ENCODE measurements around the gene CTU2. TPM values are rescaled to one million over a fixed set of nuclear protein-coding genes. Genes with fewer than 3 reads are reported as not detected.

Gene CTU2
- total RNA-seq, 2 donors from 2014 or later, result 15.0 to 19.1 TPM

DNA sequence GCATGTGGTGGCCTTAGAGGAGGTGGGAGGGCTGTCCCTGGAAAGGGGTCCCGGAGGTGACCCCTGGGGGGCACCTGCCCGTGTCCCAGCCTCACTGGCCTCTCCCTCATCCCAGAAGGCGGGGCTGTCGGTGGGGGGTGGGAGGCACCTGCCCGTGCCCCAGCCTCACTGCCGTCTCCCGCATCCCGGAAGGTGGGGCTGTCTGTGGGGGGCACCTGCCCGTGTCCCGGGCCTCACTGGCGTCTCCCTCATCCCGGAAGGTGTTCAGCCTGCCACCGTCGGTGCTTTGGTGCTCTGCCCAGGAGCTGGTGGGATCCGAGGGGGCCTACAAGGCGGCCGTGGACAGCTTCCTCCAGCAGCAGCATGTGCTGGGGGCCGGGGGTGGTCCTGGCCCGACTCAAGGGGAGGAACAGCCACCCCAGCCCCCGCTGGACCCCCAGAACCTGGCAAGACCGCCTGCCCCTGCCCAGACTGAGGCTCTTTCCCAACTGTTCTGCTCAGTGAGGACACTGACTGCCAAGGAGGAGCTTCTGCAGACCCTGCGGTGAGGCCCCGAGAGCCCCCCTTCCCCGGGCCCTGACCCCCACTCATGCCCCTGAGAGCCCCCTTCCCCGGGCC, 6.2 kb downstream of the CTU2 start:
- Histone ChIP-seq H3K27me3 (replicated peaks; ENCODE audit: insufficient read depth) (no peaks in the 10 kb centered on the region), H3K27ac (no peak overlapping the region), H3K4me1 (replicated peaks) (no peaks in the 10 kb centered on the region), H3K36me3 (peaks cover 6 to 30% of the 10 kb centered on the region in 2 donors), H3K4me3 (no peak overlapping the region), H3K9me3 (no peaks in the 10 kb centered on the region)
- intact Hi-C loops (cut with DNase I), result no loop called here
- DNase-seq (ENCODE audit: low spot score), result no peak
- WGBS, result 74% methylated on average over 21 of the region's 25 CpGs
- no peak for TF ChIP-seq POLR2A (IDR thresholded peaks at IDR 0.05)
- no peak for TF ChIP-seq POLR2AphosphoS5 (IDR thresholded peaks at IDR 0.05)
- TF ChIP-seq, protein P1, sequence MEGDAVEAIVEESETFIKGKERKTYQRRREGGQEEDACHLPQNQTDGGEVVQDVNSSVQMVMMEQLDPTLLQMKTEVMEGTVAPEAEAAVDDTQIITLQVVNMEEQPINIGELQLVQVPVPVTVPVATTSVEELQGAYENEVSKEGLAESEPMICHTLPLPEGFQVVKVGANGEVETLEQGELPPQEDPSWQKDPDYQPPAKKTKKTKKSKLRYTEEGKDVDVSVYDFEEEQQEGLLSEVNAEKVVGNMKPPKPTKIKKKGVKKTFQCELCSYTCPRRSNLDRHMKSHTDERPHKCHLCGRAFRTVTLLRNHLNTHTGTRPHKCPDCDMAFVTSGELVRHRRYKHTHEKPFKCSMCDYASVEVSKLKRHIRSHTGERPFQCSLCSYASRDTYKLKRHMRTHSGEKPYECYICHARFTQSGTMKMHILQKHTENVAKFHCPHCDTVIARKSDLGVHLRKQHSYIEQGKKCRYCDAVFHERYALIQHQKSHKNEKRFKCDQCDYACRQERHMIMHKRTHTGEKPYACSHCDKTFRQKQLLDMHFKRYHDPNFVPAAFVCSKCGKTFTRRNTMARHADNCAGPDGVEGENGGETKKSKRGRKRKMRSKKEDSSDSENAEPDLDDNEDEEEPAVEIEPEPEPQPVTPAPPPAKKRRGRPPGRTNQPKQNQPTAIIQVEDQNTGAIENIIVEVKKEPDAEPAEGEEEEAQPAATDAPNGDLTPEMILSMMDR (IDR thresholded peaks at IDR 0.05), result no peak

DNA sequence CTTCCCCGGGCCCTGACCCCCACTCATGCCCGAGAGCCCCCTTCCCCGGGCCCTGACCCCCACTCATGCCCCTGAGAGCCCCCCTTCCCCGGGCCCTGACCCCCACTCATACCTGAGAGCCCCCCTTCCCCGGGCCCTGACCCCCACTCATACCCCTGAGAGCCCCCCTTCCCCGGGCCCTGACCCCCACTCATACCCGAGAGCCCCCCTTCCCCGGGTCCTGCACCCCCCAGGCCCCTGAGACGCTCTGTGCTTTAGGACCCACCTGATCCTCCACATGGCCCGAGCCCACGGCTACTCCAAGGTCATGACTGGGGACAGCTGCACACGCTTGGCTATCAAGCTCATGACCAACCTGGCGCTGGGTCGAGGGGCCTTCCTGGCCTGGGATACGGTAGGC, 6.8 kb downstream of the CTU2 start:
- intact Hi-C loops (cut with DNase I), result no loop called here
- Histone ChIP-seq H3K9me3 (no peaks in the 10 kb centered on the region), H3K27me3 (replicated peaks; ENCODE audit: insufficient read depth) (no peaks in the 10 kb centered on the region), H3K27ac (no peak overlapping the region), H3K36me3 (peaks cover 6 to 30% of the 10 kb centered on the region in 2 donors), H3K4me3 (no peak overlapping the region), H3K4me1 (replicated peaks) (no peaks in the 10 kb centered on the region)
- WGBS, result 90% methylated on average over 7 of the region's 15 CpGs
- TF ChIP-seq, protein P1 (IDR thresholded peaks at IDR 0.05), result no peak
- TF ChIP-seq POLR2A (IDR thresholded peaks at IDR 0.05), result no peak
- no peak for TF ChIP-seq POLR2AphosphoS5 (IDR thresholded peaks at IDR 0.05)
- DNase-seq (ENCODE audit: low spot score), result no peak

DNA sequence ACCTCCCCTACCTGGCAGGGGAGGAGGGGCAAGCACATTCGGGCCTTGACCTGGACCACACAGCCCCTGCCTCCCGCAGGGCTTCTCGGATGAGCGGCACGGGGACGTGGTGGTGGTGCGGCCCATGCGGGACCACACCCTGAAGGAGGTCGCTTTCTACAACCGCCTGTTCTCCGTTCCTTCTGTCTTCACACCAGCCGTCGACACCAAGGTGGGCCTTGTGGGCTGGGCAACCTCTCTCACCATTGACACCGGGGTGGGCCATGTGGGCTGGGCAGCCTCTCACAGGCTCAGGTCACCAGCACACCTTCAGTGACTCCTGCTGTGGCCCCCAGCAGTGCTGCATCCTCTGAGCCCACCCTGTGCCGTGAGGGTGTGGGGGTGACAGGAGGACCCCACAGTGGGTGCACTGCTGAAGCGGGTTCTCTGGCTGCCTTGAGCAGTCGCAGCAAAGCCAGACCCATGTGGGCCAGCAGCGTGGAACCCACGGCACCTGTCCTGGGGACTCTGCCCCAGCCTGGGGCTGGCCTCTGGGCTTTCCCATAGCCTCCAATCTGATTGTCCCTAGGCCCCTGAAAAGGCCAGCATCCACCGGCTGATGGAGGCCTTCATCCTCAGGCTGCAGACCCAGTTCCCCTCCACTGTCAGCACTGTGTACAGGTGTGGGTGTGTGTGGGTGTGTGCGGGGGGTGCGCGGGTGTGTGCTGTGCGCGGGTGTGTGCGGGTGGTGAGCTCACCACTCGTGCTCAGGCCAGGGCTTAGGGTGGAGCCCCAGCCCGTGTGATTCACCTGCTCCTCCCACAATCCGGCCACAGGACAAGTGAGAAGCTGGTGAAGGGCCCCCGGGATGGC, 7.5 kb downstream of the CTU2 start:
- no peak overlapping the region for H3K27ac ChIP-seq
- H3K9me3 ChIP-seq, result no peaks in the 10 kb centered on the region
- H3K4me3 ChIP-seq, result no peak overlapping the region
- no peaks in the 10 kb centered on the region for H3K4me1 ChIP-seq (replicated peaks)
- TF ChIP-seq POLR2A (IDR thresholded peaks at IDR 0.05), result no peak
- TF ChIP-seq, protein P1 (IDR thresholded peaks at IDR 0.05), result no peak
- TF ChIP-seq POLR2AphosphoS5 (IDR thresholded peaks at IDR 0.05), result no peak
- no peaks in the 10 kb centered on the region for H3K27me3 ChIP-seq (replicated peaks; ENCODE audit: insufficient read depth)
- 88% methylated on average over 28 of the region's 30 CpGs for WGBS
- H3K36me3 ChIP-seq, result peaks cover 6 to 30% of the 10 kb centered on the region in 2 donors
- intact Hi-C loops (cut with DNase I), result no loop called here
- DNase-seq (ENCODE audit: low spot score), result no peak

DNA sequence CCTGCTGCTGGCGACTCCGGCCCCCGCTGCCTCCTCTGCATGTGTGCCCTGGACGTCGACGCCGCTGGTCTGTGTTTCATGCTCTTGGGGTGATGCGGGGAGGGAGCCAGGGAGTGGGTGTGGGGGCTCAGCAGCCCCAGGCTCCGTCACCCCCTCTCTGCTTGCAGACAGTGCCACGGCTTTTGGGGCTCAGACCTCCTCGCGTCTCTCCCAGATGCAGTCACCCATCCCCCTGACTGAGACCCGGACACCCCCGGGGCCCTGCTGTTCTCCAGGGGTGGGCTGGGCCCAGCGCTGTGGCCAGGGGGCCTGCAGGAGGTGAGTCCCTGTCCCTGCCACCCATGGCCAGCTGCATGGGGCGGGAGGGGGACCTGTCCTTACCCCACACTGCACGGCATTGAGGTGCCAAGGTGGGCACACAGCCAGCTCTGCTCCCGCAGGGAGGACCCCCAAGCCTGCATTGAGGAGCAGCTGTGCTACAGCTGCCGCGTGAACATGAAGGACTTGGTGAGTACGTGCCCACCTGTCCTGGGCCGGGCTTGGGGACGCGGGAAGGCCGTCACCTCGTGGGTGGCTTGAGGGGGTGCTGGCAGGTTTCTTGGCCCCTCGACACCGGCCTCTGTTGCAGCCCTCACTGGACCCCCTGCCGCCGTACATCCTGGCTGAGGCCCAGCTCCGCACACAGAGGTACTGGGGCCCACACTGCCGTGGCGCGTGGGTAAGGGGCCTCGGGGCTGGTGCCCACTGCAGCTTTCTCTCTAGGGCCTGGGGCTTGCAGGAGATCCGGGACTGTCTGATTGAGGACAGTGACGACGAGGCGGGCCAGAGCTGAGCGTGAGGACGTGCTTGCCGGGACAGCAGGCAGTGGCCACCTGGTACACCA, 8.4 kb downstream of the CTU2 start:
- no peak for DNase-seq (ENCODE audit: low spot score)
- Histone ChIP-seq H3K9me3 (no peaks in the 10 kb centered on the region), H3K36me3 (peaks cover 11 to 30% of the 10 kb centered on the region in 2 donors), H3K27me3 (replicated peaks; ENCODE audit: insufficient read depth) (no peaks in the 10 kb centered on the region), H3K4me3 (no peak overlapping the region), H3K27ac (no peak overlapping the region), H3K4me1 (replicated peaks) (no peaks in the 10 kb centered on the region)
- TF ChIP-seq POLR2A (IDR thresholded peaks at IDR 0.05) (no peak), POLR2AphosphoS5 (IDR thresholded peaks at IDR 0.05) (no peak)
- TF ChIP-seq, protein P1 (IDR thresholded peaks at IDR 0.05), result no peak
- 85% methylated on average over 42 of the region's 42 CpGs for WGBS
- intact Hi-C loops (cut with DNase I), result no loop called here
